B cell (primary cell): ENCODE measurements around the gene CRTC3. TPM values are rescaled to one million over a fixed set of nuclear protein-coding genes. Genes with fewer than 3 reads are reported as not detected.

Source experiments
- ATAC-seq: fragments of 200-7000 bp; cut with Tn5 transposase; one replicate; pipeline ENCODE4 v1.10.0; 2021; ENCODE audit warnings: low read depth, mild to moderate bottlenecking, moderate number of reproducible peaks, moderate library complexity
- CTCF ChIA-PET: fragments of 350-600 bp; sonication (Branson Sonifier 250); formaldehyde crosslinking; loops from one replicate; lab custom pipeline; 2021; ENCODE audit warnings: antibody characterized with exemption, inconsistent platforms; lab: Charles Lee
- POLR2A ChIA-PET: fragments of 350-600 bp; sonication (Branson Sonifier 250); formaldehyde crosslinking; loops from one replicate; lab custom pipeline; 2021; ENCODE audit warnings: antibody characterized with exemption; lab: Charles Lee
- DNase-seq: peaks from one replicate; pipeline ENCODE4 v3.0.0; 2013
- H2AFZ ChIP-seq: 2 replicates; pipeline ENCODE4 v1.6.1; 2012; ENCODE audit warnings: mild to moderate bottlenecking, low read depth, low read length; ENCODE audit not compliant: insufficient read depth, poor library complexity, severe bottlenecking
- H3K27ac ChIP-seq, 2 donors: 1 replicate in 1 of 2; 2 replicates in 1 of 2; pipeline ENCODE4 v1.5.1; 2012 to 2013; ENCODE audit warnings: low read length in 2 of 2, mild to moderate bottlenecking in 2 of 2, moderate library complexity in 1 of 2
- H3K27me3 ChIP-seq, 4 experiments: fragments of 200-600 bp in 1 of 4; sonication (generic) in 1 of 4; replicated peaks in 1 of 4; 1 replicate in 2 of 4; 2 replicates in 2 of 4; pipeline versions ENCODE4 v1.6.1 to v1.7.0; 2013 to 2016; ENCODE audit warnings: low read length in 3 of 4, mild to moderate bottlenecking in 2 of 4, mixed read lengths in 1 of 4, moderate library complexity in 1 of 4; ENCODE audit not compliant: insufficient read depth in 4 of 4, control insufficient read depth in 3 of 4; ENCODE audit errors: control extremely low read depth in 1 of 4
- H3K36me3 ChIP-seq, 2 experiments: replicated peaks in 1 of 2; 1 replicate in 1 of 2; 2 replicates in 1 of 2; pipeline versions ENCODE4 v1.6.1 to v1.7.1; 2013; ENCODE audit warnings: low read length in 1 of 2; ENCODE audit not compliant: insufficient read depth in 2 of 2, control insufficient read depth in 1 of 2; ENCODE audit errors: control extremely low read depth in 1 of 2, extremely low read depth in 1 of 2
- H3K4me1 ChIP-seq, 2 donors: fragments of 200-600 bp in 1 of 2; sonication (generic) in 1 of 2; 1 replicate in 1 of 2; 2 replicates in 1 of 2; pipeline versions ENCODE4 v1.5.1 to v1.6.1; 2013 to 2017; ENCODE audit warnings: low read length in 2 of 2; ENCODE audit not compliant: control insufficient read depth in 2 of 2, insufficient read depth in 2 of 2
- H3K4me2 ChIP-seq: replicated peaks from 2 replicates; pipeline ENCODE3; 2012; ENCODE audit warnings: mild to moderate bottlenecking, low read depth, low read length; ENCODE audit not compliant: poor library complexity, severe bottlenecking
- H3K4me3 ChIP-seq, 5 experiments: fragments of 200-600 bp in 1 of 5; sonication (generic) in 1 of 5; 1 replicate in 3 of 5; 2 replicates in 2 of 5; pipeline versions ENCODE4 v1.5.1 to v1.7.0; 2011 to 2016; ENCODE audit warnings: low read length in 4 of 5, mild to moderate bottlenecking in 4 of 5, low read depth in 2 of 5, control low read depth in 1 of 5, moderate library complexity in 1 of 5; ENCODE audit not compliant: insufficient read depth in 1 of 5; ENCODE audit errors: control extremely low read depth in 1 of 5, extremely low read depth in 1 of 5
- H3K79me2 ChIP-seq: fragments of 200-600 bp; sonication (generic); one replicate; pipeline ENCODE4 v1.6.0; 2016; ENCODE audit warnings: low read length; ENCODE audit not compliant: control insufficient read depth, insufficient read depth
- H3K9ac ChIP-seq: fragments of 200-600 bp; sonication (generic); 2 replicates; pipeline ENCODE4 v1.6.1; 2017; ENCODE audit warnings: mild to moderate bottlenecking, low read length, moderate library complexity
- H3K9me3 ChIP-seq, 3 donors: one replicate each; pipeline versions ENCODE4 v1.6.1 to v1.7.1; 2013; ENCODE audit warnings: low read length in 2 of 3; ENCODE audit not compliant: control insufficient read depth in 2 of 3, insufficient read depth in 1 of 3; ENCODE audit errors: control extremely low read depth in 1 of 3
- H4K20me1 ChIP-seq: 2 replicates; pipeline ENCODE4 v1.6.0; 2012; ENCODE audit warnings: mild to moderate bottlenecking, low read length; ENCODE audit not compliant: insufficient read depth, control insufficient read depth, poor library complexity, severe bottlenecking
- H3K27ac Mint-ChIP-seq: one replicate; pipeline ENCODE4 v1.8.0; 2021; ENCODE audit warnings: mixed read lengths
- H3K27me3 Mint-ChIP-seq: one replicate; pipeline ENCODE4 v1.8.0; 2021; ENCODE audit warnings: mixed read lengths
- H3K4me1 Mint-ChIP-seq: one replicate; pipeline ENCODE4 v1.8.0; 2021; ENCODE audit warnings: mixed read lengths
- H3K4me3 Mint-ChIP-seq: one replicate; pipeline ENCODE4 v1.8.0; 2021; ENCODE audit warnings: mixed read lengths
- H3K9me3 Mint-ChIP-seq: one replicate; pipeline ENCODE4 v1.8.0; 2022; ENCODE audit warnings: mixed read lengths; ENCODE audit not compliant: insufficient read depth
- CTCF ChIP-seq: fragments of 200-600 bp; IDR thresholded peaks from one replicate; pipeline ENCODE4 v1.8.0; 2022; ENCODE audit warnings: antibody characterized with exemption, mild to moderate bottlenecking
- EZH2 ChIP-seq: IDR thresholded peaks from 2 replicates; pipeline ENCODE4 v1.6.1; 2012; ENCODE audit warnings: borderline replicate concordance, low read depth, mild to moderate bottlenecking, moderate library complexity, low read length; ENCODE audit not compliant: insufficient read depth, poor library complexity, severe bottlenecking
- WGBS: methylation state at CpG from one replicate; pipeline ENCODE4 v1.1.5; 2013; ENCODE audit warnings: missing lambda C conversion rate; ENCODE audit not compliant: insufficient coverage; 5-methylcytosine and 5-hydroxymethylcytosine counted together
- intact Hi-C: fragments of 100-400 bp; cut with micrococcal nuclease; formaldehyde crosslinking; loops from one replicate; pipeline ENCODE4 v1.10.0; 2022
- polyA plus RNA-seq: library from polyadenylated mRNA; depleted of rRNA; stranded (reverse); fragments of >200 nt; gene quantifications from 2 replicates; pipeline ENCODE4 v1.2.3, GENCODE V29; 2012
- total RNA-seq, 2 donors: library from RNA; stranded (reverse); fragments of 120-200 nt in 1 of 2; gene quantifications; 1 replicate in 1 of 2; 2 replicates in 1 of 2; pipeline versions ENCODE4 v1.2.3 to v1.2.4, GENCODE V29; 2013 to 2022

The CRTC3 gene
- total and polyA plus RNA-seq, 2 donors (not counting 1 experiment from before 2014, with no cell fraction given), result 34.7 to 95.8 TPM

GRCh38 chr15:90580099-90580498 lies 50.4 kb downstream of the CRTC3 start:
- Histone ChIP-seq H3K27ac (no peak overlapping the region), H3K9me3 (no peaks in the 10 kb centered on the region), H2AFZ (no peak overlapping the region), H3K79me2 (peaks cover 89% of the 10 kb centered on the region), H3K4me3 (no peak overlapping the region), H3K4me2 (peak overlapping the region; percentile 20), H3K9ac (no peak overlapping the region), H4K20me1 (peaks cover 9% of the 10 kb centered on the region), H3K4me1 (peaks cover 42 to 43% of the 10 kb centered on the region in 2 donors), H3K36me3 (peaks cover 3 to 7% of the 10 kb centered on the region in 2 experiments), H3K27me3 (no peaks in the 10 kb centered on the region)
- intact Hi-C loops, result no loop called here
- no peaks in the 10 kb centered on the region for H3K9me3 Mint-ChIP-seq
- H3K27ac Mint-ChIP-seq, result no peak overlapping the region
- no peak overlapping the region for H3K4me3 Mint-ChIP-seq
- no peak for ATAC-seq
- ChIA-PET POLR2A (interaction anchor here (0.6 kb wide), 1 partner anchor 214 kb away, joined by 4 read pairs; no protein-coding TSS in a partner anchor), CTCF (interaction anchor here (0.9 kb wide), 1 partner anchor 260 kb away, joined by 3 read pairs; no protein-coding TSS in a partner anchor)
- TF ChIP-seq CTCF, result no peak
- TF ChIP-seq EZH2, result no peak
- WGBS, result 70% methylated on average over 5 of the region's 5 CpGs
- peaks cover 53% of the 10 kb centered on the region for H3K4me1 Mint-ChIP-seq
- no peak for DNase-seq
- H3K27me3 Mint-ChIP-seq, result no peaks in the 10 kb centered on the region

DNA sequence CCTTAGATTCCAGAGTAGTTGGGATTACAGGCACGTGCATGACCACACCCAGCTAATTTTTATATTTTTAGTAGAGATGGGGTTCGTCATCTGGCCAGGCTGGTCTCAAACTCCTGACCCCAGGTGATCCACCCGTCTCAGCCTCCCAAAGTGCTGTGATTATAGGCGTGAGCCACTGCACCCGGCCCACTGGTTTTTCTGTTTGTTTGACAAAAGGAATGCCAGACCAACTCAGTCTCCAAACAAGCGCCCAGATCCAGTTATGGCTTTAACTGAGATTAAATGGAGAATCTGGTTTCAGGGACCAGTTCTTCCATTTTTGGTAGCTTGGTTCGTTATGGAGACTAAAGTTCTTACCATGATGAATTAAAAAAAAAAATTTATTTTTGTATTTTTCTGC lies 50.8 kb downstream of the CRTC3 start:
- CTCF ChIA-PET, result interaction anchor here (0.9 kb wide), 1 partner anchor 260 kb away, joined by 3 read pairs; no protein-coding TSS in a partner anchor
- no peak overlapping the region for H3K4me3 Mint-ChIP-seq
- 91% methylated on average over 3 of the region's 7 CpGs for WGBS
- Histone ChIP-seq H2AFZ (no peak overlapping the region), H3K4me3 (no peak overlapping the region), H3K27me3 (no peaks in the 10 kb centered on the region), H3K79me2 (peaks cover 89% of the 10 kb centered on the region), H3K27ac (no peak overlapping the region), H3K4me1 (peaks cover 42 to 43% of the 10 kb centered on the region in 2 donors), H3K9ac (no peak overlapping the region), H3K9me3 (no peaks in the 10 kb centered on the region), H3K4me2 (peak overlapping the region; percentile 63), H3K36me3 (peaks cover 3 to 7% of the 10 kb centered on the region in 2 experiments), H4K20me1 (peaks cover 9% of the 10 kb centered on the region)
- POLR2A ChIA-PET, result no interaction called here
- no peak overlapping the region for H3K27ac Mint-ChIP-seq
- no peaks in the 10 kb centered on the region for H3K9me3 Mint-ChIP-seq
- H3K4me1 Mint-ChIP-seq, result peaks cover 53% of the 10 kb centered on the region
- TF ChIP-seq CTCF (no peak), EZH2 (no peak)
- no peaks in the 10 kb centered on the region for H3K27me3 Mint-ChIP-seq
- ATAC-seq (no peak), DNase-seq (no peak)
- intact Hi-C loops, result no loop called here
